Activated CD4-positive, alpha-beta T cell treated with anti-CD3 and anti-CD28 coated beads for 48 hours (primary cell): ENCODE measurements around the gene RASL12.
"Not testable (repeated sequence)": the region's sequence is repeated elsewhere in the genome, so short reads cannot be mapped to it uniquely, and the experiment has no call there.

Experiments used
- DNase-seq: peaks from one replicate; pipeline ENCODE4 v3.0.0-alpha.2; 2020

The RASL12 gene

DNA sequence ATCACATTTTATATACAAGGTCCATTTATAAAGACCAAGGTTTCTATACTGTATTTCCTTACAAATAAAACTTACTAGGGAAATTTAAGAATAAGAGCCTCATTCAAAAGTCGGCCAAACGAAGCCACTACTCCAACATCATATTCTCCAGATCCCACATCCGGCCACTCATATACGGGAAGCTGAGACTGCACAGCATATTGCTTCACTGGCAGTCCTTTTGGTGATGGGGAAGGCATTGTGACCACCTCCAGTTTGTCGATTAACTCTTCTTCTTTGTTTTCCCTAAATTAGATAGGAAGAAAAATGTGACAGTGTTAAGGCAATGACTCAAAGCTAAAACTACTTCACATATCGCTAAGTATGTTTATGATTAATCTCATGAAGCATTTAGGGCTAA, 41.0 kb downstream of the RASL12 start:
- DNase-seq: no peak

GRCh38 chr15:65021488-65021887, 46.3 kb downstream of the RASL12 start:
- no peak for DNase-seq

GRCh38 chr15:65020419-65020818, 47.4 kb downstream of the RASL12 start:
- DNase-seq: peak; percentile 17

GRCh38 chr15:65011198-65011597, 56.6 kb downstream of the RASL12 start:
- not testable (repeated sequence) for DNase-seq

DNA sequence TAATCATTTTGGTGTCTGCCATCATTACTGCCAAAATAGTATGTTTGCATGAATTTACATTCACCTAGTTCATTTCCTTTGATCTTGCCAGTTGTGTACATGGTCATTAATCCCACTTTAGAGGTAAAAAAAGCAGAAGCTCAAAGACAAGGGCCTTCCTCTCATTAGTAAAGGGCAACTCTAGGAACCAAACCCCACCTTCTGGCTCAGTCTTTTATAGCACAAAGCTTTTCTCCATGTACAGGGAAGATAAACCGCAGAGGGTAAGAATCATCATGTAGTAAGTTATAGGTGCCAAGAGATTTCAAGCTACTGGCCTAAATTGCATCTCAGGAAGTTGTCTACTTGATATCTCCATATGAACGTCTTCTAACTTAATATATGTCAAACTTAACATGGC, 58.8 kb downstream of the RASL12 start:
- DNase-seq: no peak

DNA sequence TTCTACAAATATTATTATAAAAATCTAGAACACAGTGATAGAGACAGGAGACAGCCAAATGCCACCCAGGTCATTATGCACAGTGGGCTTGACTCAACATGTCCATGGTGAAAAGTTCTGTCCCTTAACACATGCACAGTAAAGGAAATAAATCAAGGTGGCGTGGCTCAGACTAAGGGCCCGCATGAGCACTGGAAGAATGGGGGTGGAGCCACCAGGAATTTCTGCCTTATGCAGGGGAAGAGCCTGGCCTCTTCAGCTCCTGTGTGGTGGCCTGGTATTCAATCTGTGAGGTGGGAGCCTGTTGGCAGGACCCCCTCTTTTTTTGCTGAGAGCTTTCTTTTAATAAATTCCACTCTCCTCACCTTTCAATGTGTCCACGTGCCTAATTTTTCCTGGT, 60.9 kb downstream of the RASL12 start:
- no peak for DNase-seq

DNA sequence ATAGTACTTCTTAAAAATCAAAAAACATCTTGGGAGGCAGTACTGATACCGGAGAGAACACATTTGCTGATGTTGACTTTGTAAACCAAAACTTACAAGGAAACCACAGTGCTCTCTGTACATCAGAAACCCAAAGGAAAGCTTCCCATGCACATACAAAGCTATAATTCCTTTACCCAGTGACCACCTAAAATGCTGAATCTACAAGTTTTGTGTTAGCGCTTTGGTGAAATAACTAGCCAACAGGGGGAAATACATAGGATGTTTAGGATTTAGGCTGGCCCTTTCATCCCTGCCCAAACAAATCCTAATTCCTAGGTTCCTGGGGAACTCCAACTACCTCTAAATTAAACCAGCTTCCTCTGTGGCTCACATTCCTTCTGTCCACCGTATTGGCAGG, 62.8 kb downstream of the RASL12 start:
- DNase-seq: no peak
